HepG2 (cell line): ENCODE results near the gene MAPKAPK3.

Experiments
- MBD4 ChIP-seq: IDR thresholded peaks from 2 replicates; pipeline ENCODE4 v1.6.1; 2012; ENCODE audit warnings: low read length, inconsistent platforms, borderline replicate concordance
- SOX6 ChIP-seq, 2 experiments: fragments of 450-650 bp in 1 of 2; sonication (generic) in 1 of 2; formaldehyde crosslinking in 1 of 2; IDR thresholded peaks; 2 replicates each; pipeline versions ENCODE4 v1.4.0 to v1.6.1; 2017 to 2020; ENCODE audit warnings: antibody characterized with exemption in 1 of 2, mild to moderate bottlenecking in 1 of 2, missing genetic modification reagents in 1 of 2

DNA sequence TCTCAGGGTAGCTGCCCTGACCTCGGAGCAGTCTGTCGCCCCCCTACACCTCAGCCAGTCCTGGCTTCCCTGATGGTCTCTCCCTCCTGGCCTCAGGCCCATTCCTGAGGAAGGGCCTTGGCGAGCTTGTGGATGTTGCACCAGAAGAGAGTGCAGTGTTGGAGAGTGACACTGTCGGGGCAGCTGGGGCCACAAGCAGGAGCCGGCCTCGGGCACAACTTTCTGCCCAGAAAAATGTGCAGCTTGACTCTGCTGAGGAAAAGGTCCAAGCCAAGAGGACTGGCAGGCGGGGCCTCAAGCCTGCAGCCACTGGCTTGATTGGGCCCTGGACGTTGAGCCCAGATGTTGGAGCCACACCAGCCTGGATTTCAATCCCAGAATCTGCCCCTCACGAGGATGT is 34.9 kb upstream of the MAPKAPK3 start:
- no peak for TF ChIP-seq MBD4
- no peak for TF ChIP-seq SOX6 (IDR thresholded peaks at IDR 0.05)
- no peak for TF ChIP-seq SOX6 (CRISPR knock-in tag; IDR thresholded peaks at IDR 0.05)
